ENCODE measurements around the gene HSPA9. TPM values are rescaled to one million over a fixed set of nuclear protein-coding genes. Genes with fewer than 3 reads are reported as not detected.

HSPA9 gene
- total and polyA plus RNA-seq, 10 of the 15 experiments (the other 5 are each of a cell fraction or from before 2014, with no cell fraction given), result 145 to 455 (median 343) TPM

- no peak for TF ChIP-seq USF2 (IDR thresholded peaks at IDR 0.05; ENCODE audit: borderline replicate concordance, low read depth, low read length)
- no peak for TF ChIP-seq ZBTB33 (IDR thresholded peaks at IDR 0.05)
- no peak for TF ChIP-seq NBN (IDR thresholded peaks at IDR 0.05)
- TF ChIP-seq CREB1 (IDR thresholded peaks at IDR 0.05; ENCODE audit: low read depth), result no peak
- no peak for TF ChIP-seq SUZ12 (IDR thresholded peaks at IDR 0.05; ENCODE audit: unreplicated experiment)
- TF ChIP-seq HDAC6 (IDR thresholded peaks at IDR 0.05; ENCODE audit: unreplicated experiment), result no peak
- no peak for TF ChIP-seq BCLAF1 (IDR thresholded peaks at IDR 0.05)
Measured at GRCh38 chr5:138620663-138621224, 45.5 kb upstream of the HSPA9 start (continued).
